Choroid plexus epithelial cell (primary cell): Measurements from ENCODE around the gene SARS1.

Source experiments
- DNase-seq: peaks from one replicate; pipeline ENCODE4 v3.0.0-alpha.2; 2010; ENCODE audit warnings: low read depth
- H3K4me3 ChIP-seq: 2 replicates; pipeline ENCODE4 v1.5.1; 2011; ENCODE audit warnings: low read depth, mild to moderate bottlenecking, control low read depth, low read length, moderate library complexity
- CTCF ChIP-seq: conservative IDR thresholded peaks from 2 replicates; pipeline ENCODE4 v1.5.1; 2011; ENCODE audit warnings: low read depth, mild to moderate bottlenecking, control low read depth, inconsistent platforms, low read length, moderate library complexity

SARS1 gene

GRCh38 chr1:109201123-109201703 is 12.5 kb upstream of the SARS1 start:
- peak; percentile 91 for DNase-seq
- no peak overlapping the region for H3K4me3 ChIP-seq
- peak; percentile 86 for TF ChIP-seq CTCF

GRCh38 chr1:109204484-109204883 is 9.2 kb upstream of the SARS1 start:
- no peak for TF ChIP-seq CTCF
- H3K4me3 ChIP-seq = no peak overlapping the region
- no peak for DNase-seq

GRCh38 chr1:109206339-109206738 is 7.4 kb upstream of the SARS1 start:
- TF ChIP-seq CTCF = no peak
- DNase-seq = no peak
- H3K4me3 ChIP-seq = no peak overlapping the region

- H3K4me3 ChIP-seq = no peak overlapping the region
- DNase-seq = no peak
- TF ChIP-seq CTCF = no peak
Measured at GRCh38 chr1:109207467-109208103, 6.1 kb upstream of the SARS1 start.

GRCh38 chr1:109208394-109208793 is 5.3 kb upstream of the SARS1 start:
- peak; percentile 43 for DNase-seq
- TF ChIP-seq CTCF = no peak

GRCh38 chr1:109208836-109209463 is 4.8 kb upstream of the SARS1 start:
- TF ChIP-seq CTCF = no peak
- no peak overlapping the region for H3K4me3 ChIP-seq

More at GRCh38 chr1:109208394-109208793, 5.3 kb upstream of the SARS1 start:
- no peak overlapping the region for H3K4me3 ChIP-seq

More at GRCh38 chr1:109208836-109209463, 4.8 kb upstream of the SARS1 start:
- DNase-seq = peak; percentile 57
